GM18499 (cell line): ENCODE results near the gene GYS2.

Source experiments
- ATAC-seq: cut with Tn5 transposase; IDR thresholded peaks from one replicate; pipeline ENCODE4 v1.9.1; 2021; ENCODE audit warnings: moderate number of reproducible peaks; ENCODE audit not compliant: insufficient read depth, unreplicated experiment

The GYS2 gene

DNA sequence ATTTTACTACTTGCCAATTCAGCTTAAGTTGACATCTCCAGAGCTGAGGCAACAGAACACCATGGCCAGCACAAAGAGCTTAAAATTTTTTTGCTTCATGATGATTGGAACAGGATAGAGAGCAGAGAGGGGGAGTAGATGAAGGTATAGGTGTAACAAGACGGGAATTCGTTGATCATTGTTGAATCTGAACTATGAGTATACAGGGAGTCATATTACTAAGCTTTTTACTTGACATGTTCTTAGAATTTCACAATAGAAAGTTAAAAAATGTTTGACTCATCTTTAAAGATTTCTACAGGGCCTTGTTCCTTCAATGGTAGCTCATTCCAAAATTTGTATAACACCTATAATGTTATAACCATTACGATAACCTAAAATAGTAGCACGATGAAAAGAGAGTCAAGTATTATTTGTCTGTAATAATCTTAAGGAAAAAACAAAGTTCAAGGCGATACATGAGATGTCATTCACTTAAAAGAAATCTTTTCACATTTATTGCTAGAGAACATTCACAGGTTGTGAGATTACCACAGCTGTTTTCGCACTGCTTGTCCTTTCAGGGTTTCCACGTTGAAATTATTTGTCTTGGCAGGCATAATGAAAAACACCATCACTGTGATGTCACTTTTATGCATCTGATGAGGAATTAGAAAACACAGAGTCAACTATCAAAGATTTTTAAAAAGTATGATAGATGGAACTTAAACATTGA, 44.6 kb downstream of the GYS2 start:
- ATAC-seq = no peak

DNA sequence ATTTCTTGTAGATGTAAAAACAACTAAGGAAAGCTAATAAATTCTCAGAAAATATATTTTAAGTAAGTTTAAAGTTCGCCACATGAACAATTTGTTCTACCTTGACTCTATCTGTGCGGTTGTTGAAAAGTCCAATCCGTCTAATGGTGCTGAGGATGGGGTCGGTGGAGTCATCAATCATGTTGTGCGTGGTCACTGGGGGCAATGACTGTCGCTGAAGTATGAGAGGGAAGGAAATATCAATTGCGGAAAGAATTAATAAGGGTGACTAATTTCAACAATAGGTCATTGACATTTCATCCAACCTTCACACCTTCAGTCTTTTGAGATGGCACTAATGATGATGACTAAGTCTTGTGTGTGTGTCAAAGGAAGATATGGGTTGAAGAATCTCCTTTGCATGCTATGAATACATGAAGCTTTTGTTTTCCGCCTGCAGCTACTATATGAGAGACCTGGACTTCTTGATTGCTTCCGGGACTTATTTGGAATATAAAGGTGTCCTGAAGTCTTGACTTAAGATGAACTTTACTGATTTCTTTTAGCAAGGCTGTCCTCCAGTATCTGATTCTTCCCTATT, 46.5 kb downstream of the GYS2 start:
- no peak for ATAC-seq

DNA sequence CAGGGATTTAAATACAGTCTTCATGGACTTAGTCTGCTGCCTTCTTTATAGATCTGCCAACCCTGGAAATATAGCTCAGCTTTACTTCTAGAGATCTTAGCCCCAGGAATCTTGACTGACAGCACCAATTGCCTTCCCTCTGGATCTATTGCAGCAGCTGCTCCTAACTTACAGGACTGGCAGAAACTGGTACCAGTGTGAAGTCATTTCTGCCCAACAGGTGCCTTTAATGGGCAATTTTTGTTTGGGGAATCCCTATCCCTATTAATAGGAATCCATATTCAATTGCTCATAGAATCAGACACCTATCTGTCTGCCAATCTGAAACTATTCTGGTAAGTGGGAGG, 51.3 kb downstream of the GYS2 start:
- no peak for ATAC-seq

DNA sequence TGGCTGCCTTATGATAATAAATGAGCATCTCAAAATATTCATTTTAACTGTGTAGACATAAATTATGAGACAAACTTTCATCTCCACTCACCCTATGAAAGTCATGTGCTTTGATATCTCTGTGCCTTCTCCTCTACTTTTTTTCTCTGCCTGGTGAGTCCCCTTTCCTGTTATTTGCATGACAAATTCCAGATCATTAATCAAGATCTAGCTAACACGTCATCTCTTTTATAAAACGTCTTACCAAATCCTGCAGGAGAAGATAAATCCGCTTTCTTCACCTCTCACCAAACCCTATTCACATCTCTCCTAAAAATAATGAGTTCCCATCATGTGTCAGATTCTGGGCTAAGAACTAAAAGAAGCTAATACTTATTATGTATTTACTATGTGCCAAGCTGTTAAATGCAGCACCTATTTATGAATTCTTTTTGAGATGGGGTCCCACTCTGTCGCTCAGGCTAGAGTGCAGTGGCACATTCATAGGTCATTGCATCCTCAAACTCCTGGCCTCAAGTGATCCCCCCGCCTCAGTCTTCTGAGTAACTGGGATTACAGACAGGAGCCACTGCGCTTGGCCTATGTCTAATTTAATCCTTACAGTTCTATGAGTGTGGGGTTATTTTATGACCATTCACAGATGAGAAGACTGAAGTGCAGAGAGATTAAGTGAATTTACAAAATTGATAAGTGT, 51.9 kb downstream of the GYS2 start:
- ATAC-seq = no peak

DNA sequence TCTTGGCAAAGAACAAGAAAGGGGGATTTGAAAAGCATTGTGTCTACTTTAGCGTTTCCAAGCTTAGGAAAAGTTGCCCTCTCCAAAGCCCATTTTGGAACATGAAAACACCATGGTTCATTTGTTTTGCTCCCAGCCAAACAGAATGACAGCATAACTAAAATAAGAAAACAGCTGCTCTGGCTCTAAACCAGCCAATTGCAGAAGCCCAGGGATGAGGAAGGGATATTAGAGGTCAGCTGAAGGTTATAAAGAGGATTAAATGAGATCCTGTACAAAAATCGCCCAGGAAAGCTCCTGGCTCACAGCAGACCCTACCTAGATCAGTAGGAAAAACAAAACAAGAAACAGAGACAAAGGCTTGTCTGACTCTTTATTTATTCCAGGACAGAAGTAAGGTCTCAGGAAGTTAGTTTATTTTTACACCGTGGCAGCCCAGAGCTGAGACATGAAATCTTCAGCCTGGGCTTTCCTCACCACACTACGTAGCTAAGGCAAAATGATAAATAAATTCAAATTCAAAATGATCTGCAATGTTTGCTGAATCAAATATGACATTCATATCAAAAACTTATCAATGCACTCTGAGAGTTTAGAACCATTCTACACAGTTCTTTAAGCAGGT, 52.7 kb downstream of the GYS2 start:
- ATAC-seq = no peak

DNA sequence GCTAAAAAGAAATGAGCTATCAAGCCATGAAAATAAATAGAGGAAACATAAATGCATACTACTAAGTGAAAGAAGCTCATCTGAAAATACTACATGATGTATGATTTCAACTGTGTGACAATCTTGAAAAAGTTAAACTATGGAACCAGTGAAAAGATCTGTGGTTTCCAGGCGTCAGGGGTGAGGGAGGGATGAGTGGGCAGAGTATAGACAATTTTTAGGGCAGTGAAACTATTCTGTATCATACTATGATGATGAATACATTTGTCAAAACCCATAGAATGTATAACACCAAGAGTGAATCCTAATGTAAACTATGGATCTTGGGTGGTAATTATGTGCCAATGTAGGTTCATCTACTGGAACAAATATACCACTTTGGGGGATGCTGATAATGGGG, 57.2 kb downstream of the GYS2 start:
- ATAC-seq = no peak

DNA sequence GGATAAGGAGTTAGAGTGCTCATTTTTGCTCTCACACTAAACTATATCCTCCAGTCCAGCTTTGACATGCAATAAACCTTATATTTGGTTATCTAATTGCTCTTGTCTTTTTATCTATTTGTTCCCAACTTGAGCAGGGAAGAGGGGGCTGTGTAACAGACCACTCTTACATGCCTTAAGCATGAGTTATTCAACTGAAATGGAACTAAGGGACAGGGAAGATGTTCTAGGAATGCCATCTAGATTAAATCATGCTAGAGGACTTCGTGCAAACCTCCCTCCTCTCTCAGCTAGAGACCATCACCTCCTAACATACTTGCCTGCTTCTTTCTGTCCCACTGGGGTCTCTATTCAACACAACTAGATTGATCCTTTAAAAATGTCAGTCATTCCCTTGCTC, 57.9 kb downstream of the GYS2 start:
- ATAC-seq = no peak

DNA sequence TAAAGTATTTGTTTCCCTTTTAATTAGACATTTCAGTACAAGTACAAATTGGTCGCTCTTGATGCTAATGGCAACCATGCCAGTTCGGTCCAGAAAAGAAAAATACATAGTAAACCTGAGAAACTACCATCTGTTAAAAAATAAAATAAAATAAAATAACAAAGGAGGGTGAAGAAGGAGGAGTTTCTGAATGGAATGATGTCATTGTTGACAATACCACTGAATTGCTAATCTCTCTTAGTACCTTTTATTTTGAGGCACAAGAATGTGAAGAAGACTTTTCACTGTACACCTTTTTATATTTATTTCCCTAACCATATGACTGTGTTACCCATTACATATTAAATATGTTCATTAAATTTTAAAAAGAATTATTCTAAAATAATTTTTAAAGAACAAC, 59.1 kb downstream of the GYS2 start:
- ATAC-seq = no peak

DNA sequence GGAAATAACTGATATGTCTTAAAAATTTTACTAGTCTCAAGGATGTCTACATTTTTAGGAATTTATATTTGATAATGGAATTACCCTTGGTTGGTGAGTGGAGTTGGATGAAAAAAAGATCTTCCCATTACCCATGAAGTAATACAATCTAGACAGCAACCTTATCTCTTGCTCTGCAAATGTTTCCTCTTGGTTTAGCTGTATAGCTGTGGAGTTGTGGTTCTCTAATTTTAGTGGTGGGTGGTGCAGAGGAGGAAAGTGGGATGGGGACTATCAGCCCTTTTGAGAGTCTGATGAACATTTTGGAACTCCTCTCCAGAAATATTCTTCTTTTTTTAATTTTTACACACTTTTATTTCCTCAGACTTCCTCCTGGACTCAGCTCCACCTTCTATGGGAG, 61.5 kb downstream of the GYS2 start:
- no peak for ATAC-seq

DNA sequence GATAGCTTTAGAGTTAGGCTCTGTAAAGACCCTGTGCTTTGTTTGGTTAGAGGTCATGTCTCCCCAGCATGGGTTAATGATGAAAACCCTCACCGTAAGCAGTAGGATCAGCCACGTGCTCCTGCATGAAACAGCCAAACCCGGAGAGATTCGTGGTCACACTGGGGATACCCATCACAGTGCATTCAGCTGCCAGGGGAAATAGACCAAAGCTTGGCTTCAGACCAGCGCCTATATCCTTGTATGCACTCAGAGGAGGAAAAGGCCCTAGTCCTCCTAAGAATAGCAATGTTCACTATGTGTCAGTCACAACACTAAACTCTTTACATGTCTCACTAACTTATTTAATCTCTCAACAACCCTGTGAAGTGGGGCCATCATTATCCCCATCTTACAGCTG, 62.2 kb downstream of the GYS2 start:
- ATAC-seq = no peak

DNA sequence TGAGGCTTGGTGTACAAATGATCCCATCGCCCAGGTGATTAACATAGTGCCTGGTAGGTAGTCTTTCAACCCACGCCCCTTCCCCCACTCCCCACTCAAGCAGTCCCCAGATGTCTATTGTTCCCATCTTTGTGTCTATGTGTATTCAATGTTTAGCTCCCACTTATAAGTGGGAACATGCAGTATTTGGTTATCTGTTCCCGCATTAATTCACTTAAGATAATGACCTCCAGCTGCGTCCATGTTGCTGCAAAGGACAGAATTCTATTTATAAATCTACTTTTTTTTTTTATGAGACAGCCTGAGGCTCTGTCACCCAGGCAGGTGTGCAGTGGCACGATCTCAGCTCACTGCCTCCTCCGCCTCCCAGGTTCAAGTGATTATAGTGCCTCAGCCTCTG, 62.9 kb downstream of the GYS2 start:
- ATAC-seq = no peak

DNA sequence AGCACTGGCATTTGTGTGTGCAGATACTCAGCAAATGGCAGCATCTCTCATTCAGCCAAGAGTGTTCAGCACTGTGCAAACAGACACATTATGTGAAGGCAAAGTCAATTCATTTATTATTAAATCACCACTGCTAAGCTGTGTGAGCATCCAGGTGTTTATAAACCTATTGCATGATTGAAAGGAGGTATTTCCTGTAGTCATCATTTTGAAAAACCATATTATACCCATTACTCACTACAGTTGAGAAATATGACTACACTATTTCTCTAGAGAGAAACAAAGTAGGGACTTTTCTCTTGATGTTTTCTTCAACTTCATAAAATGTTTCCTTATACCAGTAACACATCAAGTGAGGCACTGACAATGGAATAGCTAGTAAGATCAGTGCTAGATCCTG, 64.8 kb downstream of the GYS2 start:
- no peak for ATAC-seq

DNA sequence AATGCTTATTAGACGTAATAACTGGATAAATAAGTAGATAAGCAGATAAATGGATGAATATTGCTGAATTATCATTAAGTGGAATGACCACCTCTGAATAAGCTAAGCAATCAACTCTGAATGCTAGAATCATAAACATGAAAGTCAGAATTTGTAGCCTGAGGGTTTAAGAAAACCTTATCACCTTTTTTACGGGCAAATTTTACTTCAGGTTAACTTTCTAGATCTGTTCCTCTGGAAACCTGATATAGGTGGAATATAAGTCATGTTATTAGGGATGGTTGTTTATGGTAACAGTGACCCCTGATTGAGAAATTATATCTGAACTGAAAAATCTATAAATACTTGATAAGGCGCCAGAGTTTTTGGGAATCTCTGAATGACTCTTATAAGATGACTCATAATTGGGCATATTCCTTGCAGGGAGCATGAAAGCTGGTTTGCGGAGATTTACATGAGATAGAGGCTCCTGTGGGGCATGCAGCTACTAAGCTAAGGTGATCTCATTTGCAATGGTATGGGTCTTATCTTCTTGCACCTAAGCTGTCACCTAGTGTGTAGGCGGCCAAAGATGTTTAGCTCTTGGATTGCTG, 66.5 kb downstream of the GYS2 start:
- ATAC-seq = no peak

DNA sequence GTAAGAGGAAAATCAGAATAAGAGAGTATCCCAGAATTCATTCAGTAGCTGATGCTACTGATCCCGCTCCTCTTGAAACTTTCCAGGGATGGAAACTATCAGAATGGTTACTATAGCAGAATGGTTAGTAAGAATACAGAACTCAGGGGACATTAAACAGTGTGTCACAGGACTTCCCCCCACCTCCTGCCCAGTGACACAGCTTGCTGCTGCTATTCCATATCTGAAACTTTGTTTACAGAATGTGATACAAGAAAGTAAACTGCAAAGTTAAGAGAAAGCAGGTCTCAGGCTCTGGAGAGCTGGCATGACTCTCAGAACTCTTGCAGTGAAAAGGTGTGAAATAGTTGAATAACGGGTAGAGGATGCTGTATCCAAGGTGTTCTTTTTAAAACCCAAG, 75.2 kb downstream of the GYS2 start:
- ATAC-seq = no peak

DNA sequence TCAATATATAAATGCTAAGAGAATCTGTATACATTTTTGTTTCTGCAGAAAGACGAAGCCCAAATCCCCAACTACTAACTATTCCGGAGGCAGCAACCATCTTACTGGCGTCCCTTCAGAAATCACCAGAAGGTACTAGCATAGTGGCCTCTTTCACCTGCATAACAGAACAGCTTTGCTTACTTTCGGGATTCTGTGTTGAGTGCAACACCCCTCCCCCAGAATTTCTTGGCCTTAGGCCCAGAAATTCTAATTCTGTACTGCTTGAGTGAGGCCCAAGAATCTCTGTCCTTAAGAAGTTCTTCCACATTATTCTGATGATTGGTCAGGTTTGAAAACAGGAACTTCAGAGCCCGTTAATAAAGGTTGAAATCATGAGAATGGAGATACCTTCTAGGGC, 75.7 kb downstream of the GYS2 start:
- ATAC-seq = no peak

DNA sequence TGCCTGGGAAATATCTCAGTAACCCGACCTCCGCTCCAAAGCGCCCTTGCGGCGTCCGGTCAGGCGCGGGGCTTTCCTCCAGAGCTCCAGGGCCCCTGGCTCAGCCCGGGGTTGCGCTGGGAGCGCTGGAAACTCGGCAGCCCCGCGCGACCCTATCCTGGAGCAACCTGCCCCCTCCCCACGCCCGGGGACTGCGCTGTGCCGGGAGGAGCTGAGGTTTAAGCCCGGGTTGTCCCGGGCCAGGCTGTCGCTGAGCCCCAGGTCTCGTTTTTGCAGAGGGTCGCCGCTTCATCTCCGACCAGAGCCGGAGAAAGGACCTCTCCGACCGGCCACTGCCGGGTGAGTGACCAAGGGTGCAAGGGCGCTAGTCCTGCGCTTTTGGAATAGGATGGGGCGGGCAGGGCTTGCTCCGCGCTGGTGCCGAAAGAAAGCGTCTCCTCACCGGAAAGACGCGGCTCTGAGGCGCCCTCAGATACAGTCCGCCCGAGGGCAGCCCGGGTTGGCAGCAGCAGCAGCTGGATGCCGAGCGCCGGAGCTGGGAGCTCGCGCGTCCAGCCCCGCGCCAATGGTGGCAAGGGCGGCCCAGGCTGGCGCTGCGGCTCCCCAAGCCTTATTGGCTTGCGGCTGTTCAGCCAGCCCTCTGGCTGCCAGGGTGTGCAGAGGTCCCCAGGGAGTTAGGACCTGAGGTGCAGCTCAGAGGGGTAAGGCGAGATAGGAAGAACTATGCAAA, 77.0 kb downstream of the GYS2 start:
- ATAC-seq = peak; percentile 91

DNA sequence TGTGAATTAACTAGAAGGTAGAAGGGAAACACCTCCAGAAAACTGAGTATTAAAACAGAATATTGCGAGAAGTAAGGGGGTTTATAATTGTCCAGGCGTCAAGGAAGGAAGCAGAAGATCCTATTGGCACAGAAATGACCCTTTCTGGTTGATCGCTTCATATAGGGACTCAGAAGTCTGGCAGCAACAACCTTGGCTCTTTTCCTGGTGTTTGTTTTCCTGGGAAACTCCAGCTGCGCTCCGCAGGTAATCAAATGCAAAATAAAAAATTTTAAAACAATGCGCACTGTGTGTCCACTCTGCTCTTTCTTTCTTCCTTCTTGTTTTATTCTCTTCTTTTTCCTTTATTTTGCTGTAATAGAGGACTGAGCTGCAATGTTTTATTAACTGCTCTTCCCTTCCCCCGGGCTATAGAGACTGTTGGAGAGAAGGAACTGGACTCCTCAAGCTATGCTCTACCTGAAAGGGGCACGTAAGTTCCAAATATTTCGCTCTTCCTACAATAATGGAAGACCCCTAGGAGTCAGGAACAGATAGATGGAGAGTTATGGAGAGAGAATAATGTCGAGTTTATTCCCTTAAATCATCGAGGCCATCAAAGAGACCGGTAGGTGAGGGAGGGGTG, 77.8 kb downstream of the GYS2 start:
- no peak for ATAC-seq

DNA sequence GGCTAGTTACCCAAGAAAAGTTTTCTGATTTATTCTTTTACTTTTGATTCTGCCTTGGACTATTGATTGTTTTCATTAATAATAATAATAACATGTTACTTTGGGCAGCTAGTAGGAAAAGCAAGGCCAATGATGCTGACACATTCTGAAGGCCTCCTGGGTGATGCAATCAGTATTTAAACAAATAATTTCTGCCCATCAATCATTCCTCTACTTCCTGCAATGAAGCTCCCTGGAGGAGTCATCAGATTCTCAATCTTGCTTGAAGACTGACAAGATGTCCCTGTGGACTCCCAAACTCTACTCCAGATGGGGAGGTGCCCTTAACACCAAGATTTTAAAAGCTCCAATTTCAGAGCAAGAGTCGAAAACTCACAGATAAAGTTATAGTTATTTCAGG, 78.6 kb downstream of the GYS2 start, which contains the start of gene SPX:
SPX (plus strand) TSS at position 244 of the 400 bp plus-strand sequence. CDS start 177 bp downstream, outside the sequence.
- no peak for ATAC-seq

DNA sequence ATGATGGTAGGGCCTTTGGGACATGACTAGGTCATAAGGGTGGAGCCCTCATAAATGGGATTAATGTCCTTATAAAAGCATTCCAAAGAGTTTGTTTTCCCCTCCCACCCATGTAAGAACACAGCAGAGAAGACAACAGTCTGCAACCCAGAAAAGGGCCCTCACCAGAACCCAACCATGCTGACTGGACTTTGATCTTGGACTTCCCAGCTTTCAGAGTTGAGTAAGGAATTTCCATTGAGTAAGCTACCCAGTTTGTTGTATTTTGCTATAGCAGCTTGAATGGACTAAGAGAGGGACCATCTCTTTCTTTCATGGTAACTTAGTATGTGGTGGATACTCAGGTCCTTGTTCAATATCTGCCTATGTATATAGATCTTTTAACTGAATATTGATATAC, 81.5 kb downstream of the GYS2 start:
- ATAC-seq = no peak

DNA sequence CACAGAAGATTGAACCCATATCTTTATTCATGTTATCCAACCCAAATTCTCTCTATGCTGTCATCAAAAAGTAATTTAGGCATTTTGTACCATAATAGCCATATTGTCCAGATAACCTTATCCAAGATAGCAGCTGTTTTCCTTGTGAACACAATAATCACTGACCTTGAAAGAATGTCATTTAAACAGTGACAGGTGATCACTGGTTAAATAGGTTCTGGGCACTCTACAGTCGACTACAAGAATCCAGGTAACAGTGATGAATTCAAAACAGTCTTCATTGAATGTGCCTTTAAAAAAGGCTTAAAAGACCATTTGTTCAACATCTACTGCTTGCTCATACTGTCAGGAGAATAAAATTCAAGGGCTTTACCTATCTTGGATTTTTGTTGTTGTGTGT, 83.1 kb downstream of the GYS2 start:
- no peak for ATAC-seq
